ENCODE results near the gene EFCC1. TPM values are rescaled to one million over a fixed set of nuclear protein-coding genes. Genes with fewer than 3 reads are reported as not detected.

EFCC1 gene
- total RNA-seq, 1 donor, result not detected

DNA sequence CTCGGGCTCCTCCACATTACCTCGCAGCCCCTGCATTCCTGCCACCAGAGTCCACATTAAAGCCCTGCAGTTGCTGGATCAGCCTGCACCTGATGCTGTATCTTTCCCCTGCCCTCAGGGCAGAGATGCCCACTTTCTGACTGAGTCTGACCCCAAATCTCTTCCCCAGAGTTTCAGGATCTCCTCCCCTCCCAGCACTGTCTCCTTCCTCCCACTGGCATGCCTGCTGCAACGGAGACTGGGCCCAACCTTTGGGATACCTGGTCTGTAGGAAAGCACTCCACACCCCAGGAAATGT is 38.9 kb downstream of the EFCC1 start:
- DNase-seq (ENCODE audit: low read depth), result no peak
- no peak overlapping the region for H3K4me3 ChIP-seq (ENCODE audit: low read depth, low read length)
- TF ChIP-seq, protein P1, sequence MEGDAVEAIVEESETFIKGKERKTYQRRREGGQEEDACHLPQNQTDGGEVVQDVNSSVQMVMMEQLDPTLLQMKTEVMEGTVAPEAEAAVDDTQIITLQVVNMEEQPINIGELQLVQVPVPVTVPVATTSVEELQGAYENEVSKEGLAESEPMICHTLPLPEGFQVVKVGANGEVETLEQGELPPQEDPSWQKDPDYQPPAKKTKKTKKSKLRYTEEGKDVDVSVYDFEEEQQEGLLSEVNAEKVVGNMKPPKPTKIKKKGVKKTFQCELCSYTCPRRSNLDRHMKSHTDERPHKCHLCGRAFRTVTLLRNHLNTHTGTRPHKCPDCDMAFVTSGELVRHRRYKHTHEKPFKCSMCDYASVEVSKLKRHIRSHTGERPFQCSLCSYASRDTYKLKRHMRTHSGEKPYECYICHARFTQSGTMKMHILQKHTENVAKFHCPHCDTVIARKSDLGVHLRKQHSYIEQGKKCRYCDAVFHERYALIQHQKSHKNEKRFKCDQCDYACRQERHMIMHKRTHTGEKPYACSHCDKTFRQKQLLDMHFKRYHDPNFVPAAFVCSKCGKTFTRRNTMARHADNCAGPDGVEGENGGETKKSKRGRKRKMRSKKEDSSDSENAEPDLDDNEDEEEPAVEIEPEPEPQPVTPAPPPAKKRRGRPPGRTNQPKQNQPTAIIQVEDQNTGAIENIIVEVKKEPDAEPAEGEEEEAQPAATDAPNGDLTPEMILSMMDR (IDR thresholded peaks at IDR 0.05; ENCODE audit: insufficient read depth, low read length), result no peak

DNA sequence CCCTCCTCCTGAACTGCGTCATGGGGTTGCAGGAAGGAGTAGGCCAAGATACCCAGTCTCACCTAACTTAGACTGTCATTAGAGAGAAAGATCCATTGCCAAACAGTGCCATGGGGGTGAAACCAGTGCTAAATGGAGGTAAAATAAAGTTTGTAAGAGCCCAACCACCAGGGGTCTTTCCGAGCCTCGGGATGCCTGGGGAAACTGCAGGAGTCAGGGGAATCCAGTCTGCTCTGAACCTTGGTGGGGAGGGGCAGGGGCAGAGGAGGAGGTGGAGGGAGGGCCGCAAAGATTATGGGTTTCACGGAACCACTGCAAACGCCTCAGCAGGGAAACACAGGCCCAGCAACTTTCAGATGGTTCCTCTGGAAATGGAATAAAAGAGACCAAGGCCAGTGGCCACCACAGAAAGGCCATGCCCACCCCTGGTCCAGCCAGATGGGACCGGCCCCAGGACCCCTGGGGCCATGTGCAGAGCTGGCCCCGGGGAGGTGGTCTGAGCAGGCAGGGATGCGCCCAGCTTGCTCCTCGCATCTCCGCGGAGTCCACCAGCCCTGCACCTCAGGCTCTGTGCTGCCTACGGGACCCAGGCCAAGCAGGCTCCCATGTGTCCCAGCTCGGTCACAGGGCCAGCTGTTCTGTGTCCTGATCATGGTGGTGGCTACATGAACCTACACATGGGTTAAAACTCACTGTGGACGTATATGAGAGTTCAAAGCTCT is 39.6 kb downstream of the EFCC1 start:
- DNase-seq (ENCODE audit: low read depth), result no peak
- TF ChIP-seq, protein P1 (IDR thresholded peaks at IDR 0.05; ENCODE audit: insufficient read depth, low read length), result no peak
- no peak overlapping the region for H3K4me3 ChIP-seq (ENCODE audit: low read depth, low read length)

DNA sequence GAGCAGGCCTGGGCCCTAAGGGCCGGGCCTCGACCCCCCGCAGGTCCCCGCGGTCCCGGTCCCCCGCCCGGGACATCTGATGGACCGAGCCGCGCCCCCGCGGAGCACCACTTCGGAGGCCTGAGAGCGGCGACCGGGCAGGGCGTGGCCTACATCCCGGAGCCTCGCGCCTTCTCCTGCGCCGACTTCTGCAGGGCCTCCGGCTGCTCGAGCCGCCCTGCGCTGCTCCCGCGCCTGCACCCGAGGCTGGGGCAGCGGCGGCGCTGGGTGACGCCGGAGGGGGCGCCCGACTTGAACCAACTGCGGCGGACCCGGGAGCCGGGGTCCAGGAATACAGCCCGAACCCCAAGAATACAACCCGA is 44.6 kb downstream of the EFCC1 start:
- DNase-seq (ENCODE audit: low read depth), result no peak
- TF ChIP-seq, protein P1 (IDR thresholded peaks at IDR 0.05; ENCODE audit: insufficient read depth, low read length), result no peak

DNA sequence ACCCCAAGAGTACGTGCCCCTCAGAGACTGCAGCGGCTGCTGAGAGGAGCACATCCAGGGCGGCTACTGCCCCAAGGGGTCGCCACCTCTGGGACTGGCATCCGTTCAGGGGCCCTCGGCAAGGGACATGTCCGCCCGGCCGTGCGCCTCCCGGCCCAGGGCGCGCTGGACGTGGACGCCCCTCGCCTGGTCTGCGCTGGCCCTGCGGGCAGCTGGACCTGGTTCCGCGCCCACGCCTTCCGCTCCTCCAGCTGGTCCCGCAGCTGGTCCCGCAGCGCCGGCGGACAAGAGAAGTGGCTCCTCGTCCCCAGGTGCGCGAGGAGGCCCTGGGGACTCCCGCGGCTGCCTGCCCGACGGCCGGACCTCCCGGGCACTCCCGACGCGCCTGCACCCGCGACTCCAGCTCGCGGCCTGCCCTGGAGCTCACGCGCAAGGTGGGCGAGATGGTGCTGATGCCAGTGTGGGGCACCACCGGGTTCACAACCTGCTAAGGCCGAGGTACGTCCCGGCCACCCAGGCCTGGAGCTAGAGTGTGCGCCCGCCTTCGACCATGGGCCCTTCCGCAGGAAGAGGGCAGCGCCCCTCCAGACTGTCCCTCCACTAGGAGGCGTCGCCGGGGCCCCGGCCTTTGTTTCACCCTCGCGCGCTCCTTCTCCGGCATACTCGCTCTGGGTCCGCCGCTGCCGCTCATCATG is 45.1 kb downstream of the EFCC1 start:
- DNase-seq (ENCODE audit: low read depth), result no peak
- TF ChIP-seq, protein P1 (IDR thresholded peaks at IDR 0.05; ENCODE audit: insufficient read depth, low read length), result no peak
- no peak overlapping the region for H3K4me3 ChIP-seq (ENCODE audit: low read depth, low read length)

More for the DNA sequence above, 44.6 kb downstream of the EFCC1 start:
- no peak overlapping the region for H3K4me3 ChIP-seq (ENCODE audit: low read depth, low read length)

DNA sequence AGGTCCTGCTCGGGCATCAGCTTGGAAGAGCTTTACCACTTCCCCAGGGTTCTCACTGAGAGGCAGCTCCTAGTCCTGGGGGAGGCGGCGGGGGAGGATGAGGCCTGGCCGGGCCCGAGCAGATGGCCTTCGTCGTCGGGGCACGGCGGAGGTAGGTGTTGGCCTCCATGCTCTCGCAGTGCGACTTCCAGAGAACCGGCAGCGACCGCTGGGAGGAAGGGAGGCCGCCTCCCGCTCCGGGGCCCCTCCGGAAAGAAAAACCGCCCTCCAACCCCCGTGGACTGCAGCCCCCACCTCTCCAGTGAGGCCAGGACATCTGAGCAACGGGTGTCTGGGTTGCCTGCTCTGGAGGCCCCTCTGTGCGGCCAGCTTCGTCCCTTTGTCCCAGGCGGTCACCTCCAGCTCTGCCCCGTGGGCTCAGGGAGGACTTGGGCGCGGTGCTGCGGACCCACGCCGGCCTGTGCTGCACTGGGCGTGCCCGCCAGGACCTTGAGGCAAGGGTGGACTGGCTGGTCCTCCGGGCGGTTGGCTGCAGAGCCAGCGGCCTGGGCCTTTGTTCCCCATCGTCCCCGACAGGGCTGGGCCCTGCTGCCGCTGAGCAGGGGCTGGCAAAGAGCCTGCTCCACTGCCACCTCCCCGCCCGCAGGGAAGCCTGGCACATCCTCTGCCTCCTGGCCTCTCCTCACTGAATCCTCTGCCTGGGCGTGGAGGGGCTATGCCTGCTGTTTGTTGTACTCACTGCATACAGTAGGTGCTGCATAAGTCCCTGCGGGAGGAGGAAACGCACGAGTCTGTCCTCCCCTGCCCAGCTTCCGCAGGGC is 45.8 kb downstream of the EFCC1 start:
- TF ChIP-seq, protein P1 (IDR thresholded peaks at IDR 0.05; ENCODE audit: insufficient read depth, low read length), result no peak
- no peak overlapping the region for H3K4me3 ChIP-seq (ENCODE audit: low read depth, low read length)
- DNase-seq (ENCODE audit: low read depth), result no peak

DNA sequence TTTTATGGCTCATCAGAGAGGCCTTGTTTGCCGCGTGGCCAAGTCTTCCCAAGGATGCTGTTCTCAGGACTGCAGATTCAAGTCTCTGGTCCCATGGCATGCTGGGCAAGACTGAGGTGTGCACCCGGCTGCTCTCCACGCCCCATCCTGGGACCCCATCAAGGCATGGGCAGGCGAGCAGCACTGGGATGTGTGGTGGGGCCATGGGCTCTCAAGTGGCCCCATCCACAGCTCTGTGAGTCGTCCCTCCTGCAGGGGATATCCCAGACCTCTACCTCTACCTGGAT is 46.4 kb downstream of the EFCC1 start:
- DNase-seq (ENCODE audit: low read depth), result no peak
- TF ChIP-seq, protein P1 (IDR thresholded peaks at IDR 0.05; ENCODE audit: insufficient read depth, low read length), result no peak
- no peak overlapping the region for H3K4me3 ChIP-seq (ENCODE audit: low read depth, low read length)
